ENCODE data around the gene CETN2.
A peak's percentile ranks its signal among the peaks of the same experiment; 100 is the strongest.
"Not testable (repeated sequence)": the region's sequence is repeated elsewhere in the genome, so short reads cannot be mapped to it uniquely, and the experiment has no call there.

The CETN2 gene

GRCh38 chrX:152830312-152831305 is at the start of gene CETN2, which contains the start of gene NSDHL:
Gene CETN2 (minus strand): TSS chrX:152830757. CDS start chrX:152830710, 47 bp downstream.
Gene NSDHL (plus strand): TSS chrX:152831063. CDS start chrX:152846325, 15,262 bp downstream.
- DNase-seq, result peak; percentile 94

DNA sequence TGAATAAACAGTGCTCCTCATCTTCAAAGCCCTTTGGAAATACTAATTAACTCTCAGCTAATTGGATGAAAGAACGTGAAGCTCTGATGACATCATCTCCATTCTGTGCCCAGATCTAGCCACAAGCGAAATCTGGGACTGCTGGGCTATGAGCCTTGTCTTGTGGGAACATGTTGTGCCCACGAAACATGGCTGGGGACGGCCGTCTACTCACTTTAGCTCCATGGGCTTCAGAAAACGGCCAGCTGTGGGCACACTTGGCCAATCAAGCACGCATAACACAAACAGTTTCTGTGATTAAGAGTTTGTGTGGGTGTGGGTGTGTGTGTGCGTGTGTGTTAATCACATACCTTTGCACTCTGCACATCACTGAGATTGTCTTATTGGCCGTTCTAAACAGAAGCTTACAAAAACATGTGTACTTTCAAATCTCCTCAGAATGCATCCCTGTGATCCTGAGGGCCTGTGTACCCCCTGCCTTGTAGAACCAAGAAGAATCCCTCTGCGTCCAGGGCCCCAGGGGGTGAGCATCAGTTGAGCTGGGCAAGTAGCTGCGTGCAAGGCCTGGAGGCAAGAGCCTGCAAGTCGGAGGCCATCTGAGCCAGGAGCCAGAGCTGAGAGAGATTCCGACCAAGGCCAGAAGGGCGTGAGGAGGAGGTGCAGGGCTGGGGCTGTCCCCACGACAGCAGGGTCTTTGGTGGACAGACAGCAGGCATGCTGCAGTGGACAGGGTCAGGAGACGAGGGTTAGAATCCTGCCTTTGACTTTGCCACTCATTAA is 48.6 kb upstream of the CETN2 start:
- no peak for DNase-seq

DNA sequence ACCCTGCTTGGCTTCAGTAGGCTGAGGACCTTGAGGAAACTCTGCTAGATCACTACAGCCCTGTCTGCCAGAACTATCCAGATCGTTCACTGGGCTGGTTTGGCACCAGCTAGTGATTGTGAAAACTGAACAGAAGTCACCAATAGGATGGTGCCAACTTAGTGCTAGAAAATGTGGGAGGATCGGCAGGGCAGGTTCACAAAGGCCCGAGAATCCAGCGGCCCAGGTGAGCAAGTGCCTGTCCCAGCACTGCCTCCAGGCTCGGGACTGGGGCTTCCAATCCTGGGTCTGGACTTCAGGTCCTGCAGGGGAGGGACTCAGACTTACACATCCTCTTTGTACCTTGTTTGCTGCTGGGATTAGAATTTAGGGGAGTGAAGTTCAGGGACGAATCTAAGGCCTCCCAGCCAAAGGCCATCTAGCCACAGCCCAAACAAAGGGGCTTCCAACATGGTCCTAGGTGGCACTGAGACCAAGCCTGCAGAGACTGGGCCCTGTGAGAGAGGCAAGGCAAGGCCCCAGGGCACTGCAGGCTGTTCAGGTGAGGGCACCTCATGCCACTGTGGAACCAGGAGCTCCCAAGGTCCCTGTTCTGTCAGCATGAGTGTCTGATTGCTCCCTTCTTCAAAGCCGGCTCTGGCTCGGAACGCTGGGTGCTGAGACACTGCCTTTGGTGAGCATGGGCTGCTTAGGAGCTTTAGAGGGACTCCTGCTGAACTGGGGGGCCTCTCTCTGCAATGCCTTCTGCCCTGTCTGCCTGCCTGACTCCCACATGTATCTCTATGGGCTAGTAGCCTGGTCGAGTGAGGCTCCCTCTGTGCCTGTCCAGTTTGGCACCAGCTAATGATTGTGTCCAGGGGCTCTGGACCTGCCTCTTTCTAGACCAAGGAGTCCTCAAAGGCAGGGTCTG is 46.6 kb upstream of the CETN2 start:
- DNase-seq, result no peak

DNA sequence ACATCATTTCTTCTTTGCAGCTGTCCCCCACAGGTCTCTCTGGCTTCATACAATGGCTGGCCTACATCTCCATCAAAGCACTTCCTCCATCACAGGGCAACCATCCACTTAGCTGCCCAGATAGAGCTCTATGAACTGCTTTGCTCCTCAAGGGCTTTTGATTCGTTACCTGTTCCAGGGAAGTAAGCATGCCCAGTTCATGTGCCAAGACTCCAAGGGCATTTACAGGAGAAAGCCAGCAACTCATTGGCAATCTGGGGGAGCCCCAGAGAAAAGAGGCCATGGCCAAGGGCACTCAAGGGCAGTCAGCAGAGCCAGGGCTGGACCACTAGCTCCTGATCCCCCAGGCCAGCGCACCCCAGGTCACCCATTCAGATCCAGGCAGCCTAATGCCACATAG is 42.8 kb upstream of the CETN2 start:
- no peak for DNase-seq

GRCh38 chrX:152872522-152872921 is 42.0 kb upstream of the CETN2 start:
- no peak for DNase-seq

DNA sequence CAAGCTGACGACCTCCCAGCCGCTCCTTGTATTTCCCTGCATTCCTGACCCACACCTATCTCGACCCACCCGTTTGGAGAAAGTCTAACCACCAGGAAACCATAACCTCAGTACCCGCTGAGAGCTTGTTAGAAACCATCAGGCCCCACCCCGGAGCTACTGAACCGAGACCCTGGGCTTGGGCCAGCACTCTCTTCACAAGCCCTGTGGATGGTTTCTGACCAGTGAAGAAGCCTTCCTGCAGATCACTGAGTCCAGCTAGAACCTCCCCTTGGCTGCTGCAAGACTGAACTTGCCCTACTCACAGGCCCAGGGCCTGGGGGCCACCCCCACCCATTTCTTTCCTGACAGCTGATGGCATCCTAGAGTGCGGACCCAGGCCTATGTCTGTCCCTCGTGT is 40.7 kb upstream of the CETN2 start:
- DNase-seq, result no peak

DNA sequence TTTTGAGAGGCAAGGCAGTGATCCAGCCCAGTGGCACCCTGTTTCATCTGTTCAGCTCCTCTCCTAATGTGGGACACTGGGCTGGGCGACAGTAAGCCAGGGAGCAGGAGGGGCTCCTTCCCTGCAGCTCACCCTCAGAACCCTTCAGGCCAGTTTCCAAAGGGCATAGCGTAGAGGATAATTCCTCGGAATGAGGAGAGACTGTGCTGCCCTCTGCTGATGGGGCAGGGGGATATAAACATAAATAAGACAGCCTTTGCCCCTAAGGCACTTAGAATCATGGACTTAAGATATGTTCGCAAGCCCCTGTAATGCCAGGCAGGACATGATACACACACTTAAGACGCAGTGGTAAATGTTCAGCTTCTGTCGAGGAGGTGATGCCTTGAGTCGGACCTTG is 39.4 kb upstream of the CETN2 start:
- no peak for DNase-seq

DNA sequence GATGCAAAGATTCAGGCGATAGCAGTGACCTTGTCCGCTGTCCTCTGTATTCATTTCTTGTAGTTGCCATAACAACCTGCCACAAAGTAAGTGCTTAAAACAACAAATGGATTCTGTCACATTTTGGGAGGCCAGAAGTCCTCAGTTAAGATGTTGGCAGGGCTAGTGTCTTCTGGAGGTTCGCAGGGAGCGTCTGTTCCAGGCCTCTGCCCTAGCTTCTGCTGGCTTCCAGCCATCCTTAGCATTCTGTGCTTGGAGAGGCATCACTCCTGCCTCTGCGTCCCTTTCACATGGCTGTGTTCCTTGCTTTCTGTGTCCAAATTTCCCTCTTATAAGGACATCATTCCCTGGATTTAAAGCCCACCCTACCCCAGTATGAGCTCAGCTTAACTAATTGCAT is 35.8 kb upstream of the CETN2 start:
- no peak for DNase-seq

- no peak for DNase-seq
These were observed 34.8 kb upstream of the CETN2 start for GRCh38 chrX:152865232-152865920.

GRCh38 chrX:152861826-152862225 is 31.3 kb upstream of the CETN2 start:
- no peak for DNase-seq

DNA sequence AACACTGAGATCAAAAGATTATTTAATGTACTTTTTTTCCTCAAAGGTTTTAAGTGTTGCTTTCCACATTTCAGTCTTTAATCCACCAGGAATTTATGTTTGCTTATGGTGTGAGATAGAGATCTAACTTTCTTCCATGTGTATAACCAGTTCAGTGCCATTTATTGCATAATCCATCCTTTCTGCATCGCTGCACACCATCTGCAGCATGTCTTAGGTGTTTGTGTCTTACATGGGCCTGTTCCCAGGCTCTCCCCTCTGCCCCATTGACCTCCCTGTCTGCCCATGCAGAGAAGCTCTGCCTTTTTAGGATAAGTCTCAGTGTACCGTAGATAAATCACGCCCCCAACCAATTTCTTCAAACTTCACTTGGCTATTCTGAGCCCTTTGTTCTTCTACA is 30.6 kb upstream of the CETN2 start:
- DNase-seq, result no peak

DNA sequence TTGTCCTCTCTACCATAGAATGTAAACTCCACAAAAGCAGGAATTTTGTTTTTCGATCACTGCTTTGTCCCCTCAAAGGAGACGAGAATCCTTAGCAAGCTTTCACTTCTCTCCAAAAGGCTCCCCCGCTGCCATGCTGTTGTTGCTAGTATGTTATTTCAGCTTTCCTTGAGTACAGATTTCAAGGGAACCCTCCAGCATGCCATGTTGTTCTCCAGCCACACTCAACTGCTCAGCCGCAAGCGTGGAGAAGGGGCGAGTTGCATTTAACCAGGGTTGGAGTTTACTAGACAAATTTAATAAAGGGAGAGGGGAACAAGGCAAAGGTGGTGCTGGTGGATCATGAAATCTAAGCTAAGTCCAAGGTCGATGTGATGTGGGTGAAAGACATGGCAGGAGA is 23.4 kb upstream of the CETN2 start:
- no peak for DNase-seq

- DNase-seq, result no peak
These were observed 19.9 kb upstream of the CETN2 start for GRCh38 chrX:152850465-152850864.

DNA sequence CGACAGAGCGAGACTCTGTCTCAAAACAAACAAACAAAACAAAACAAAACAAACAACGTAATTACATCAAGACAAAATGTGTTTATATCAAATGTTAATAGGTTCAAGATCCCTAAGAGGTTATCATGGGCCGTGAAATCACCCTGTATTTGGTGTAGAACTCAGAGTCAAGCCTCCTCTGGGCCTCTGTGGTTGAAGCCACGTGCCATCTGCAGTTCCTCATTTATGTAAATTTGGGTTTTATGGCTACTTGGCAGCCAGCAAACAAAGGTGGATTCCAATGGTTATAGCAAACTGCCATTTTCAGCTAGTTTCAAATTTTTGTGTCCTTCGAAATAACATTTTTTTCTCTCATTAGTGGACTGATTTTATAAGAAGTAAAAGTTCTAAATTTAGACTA is 16.7 kb upstream of the CETN2 start:
- no peak for DNase-seq

GRCh38 chrX:152845618-152846240 is 15.2 kb upstream of the CETN2 start:
- DNase-seq, result no peak

- no peak for DNase-seq
These were observed 13.7 kb upstream of the CETN2 start for GRCh38 chrX:152844256-152844655.

- no peak for DNase-seq
These were observed 13.3 kb upstream of the CETN2 start for GRCh38 chrX:152843852-152844251.

DNA sequence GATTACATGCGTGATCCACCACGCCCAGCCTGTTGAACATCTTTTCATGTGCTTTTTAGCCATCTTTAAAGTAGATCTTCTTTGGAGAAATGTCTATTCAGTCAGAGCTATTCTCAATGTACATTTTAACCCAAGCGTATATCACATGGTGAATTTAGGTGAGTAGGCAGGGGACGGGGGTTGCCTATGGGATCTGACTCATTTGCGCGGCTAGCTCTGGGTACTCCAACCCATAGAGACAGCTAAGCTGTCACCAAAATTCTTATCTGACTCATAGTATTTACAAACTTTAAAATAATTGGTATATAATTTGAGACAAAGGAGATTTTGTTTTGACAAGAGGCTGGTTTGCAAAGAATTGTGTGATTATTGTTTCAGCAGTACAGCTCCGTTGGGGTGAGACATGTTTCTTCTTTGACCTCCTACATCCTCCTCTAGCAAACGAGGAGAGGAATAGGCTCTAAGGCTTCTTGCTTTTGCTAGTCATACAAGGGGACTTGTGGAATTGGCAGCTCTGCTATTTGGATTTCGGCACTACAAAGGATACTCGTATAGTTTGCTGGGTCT is 12.3 kb upstream of the CETN2 start:
- no peak for DNase-seq

- DNase-seq, result not testable (repeated sequence)
These were observed 4.9 kb upstream of the CETN2 start for GRCh38 chrX:152835470-152835869.

DNA sequence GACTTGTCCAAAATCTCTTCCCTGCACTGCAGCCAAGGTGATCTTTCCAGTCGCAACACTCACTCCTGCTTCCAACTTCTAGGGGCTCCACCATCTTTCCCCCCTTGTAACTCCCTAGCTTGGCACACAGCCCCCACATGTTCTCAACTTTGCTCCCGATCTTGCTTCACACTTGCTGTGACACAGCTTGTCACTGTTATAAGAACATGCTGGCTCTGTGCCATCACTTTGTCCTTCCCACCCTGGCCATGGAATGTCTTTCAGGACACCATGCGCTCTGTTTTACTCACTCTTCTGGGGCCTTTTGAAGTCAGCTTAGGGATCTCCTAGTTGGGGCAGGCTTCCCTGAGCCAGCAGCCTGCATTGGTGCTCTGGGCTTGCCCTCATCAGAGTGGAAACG is 2.8 kb upstream of the CETN2 start:
- no peak for DNase-seq

GRCh38 chrX:152832520-152832919 is 2.0 kb upstream of the CETN2 start:
- no peak for DNase-seq

All from fibroblast of skin of right biceps (primary cell).